Mucosa of descending colon (tissue), 3 donors: ENCODE data around the gene ARMS2. TPM values are rescaled to one million over a fixed set of nuclear protein-coding genes. Genes with fewer than 3 reads are reported as not detected.
A peak's percentile ranks its signal among the peaks of the same experiment; 100 is the strongest.

Experiments used
- ATAC-seq: fragments of 200-7000 bp; cut with Tn5 transposase; one replicate; pipeline ENCODE4 v1.9.1; 2020; ENCODE audit warnings: mild to moderate bottlenecking, moderate library complexity
- DNase-seq, 3 donors: peaks; one replicate each; pipeline ENCODE4 v3.0.0-alpha.2; 2020
- H3K36me3 ChIP-seq: fragments of 200-600 bp; one replicate; pipeline ENCODE4 v1.8.0; 2021; ENCODE audit warnings: low read depth, mild to moderate bottlenecking
- H3K4me1 ChIP-seq: fragments of 200-600 bp; one replicate; pipeline ENCODE4 v1.8.0; 2021; ENCODE audit warnings: low read depth, mild to moderate bottlenecking
- H3K4me3 ChIP-seq: fragments of 200-600 bp; one replicate; pipeline ENCODE4 v1.8.0; 2021; ENCODE audit warnings: mild to moderate bottlenecking
- H3K9me3 ChIP-seq: fragments of 200-600 bp; one replicate; pipeline ENCODE4 v1.8.0; 2021; ENCODE audit warnings: mild to moderate bottlenecking
- intact Hi-C, 2 donors: fragments of 100-400 bp; cut with DNase I in 1 of 2; cut with micrococcal nuclease in 1 of 2; formaldehyde crosslinking; loops; one replicate each; pipeline versions ENCODE4 v1.11.0 to v1.11.1; 2022; cut with DNase I, micrococcal nuclease
- total RNA-seq, 3 donors: library from RNA; stranded (reverse); fragmentation: NEBNext Ultra II Directional in 2 of 3; extraction: Animal tissue kit (Norgen Biotek cat#: 25700) in 2 of 3; gene quantifications; one replicate each; pipeline versions ENCODE4 v1.2.1 to v1.2.4, GENCODE V29; 2021 to 2023
- TF ChIP-seq, protein P1 (sequence below): fragments of 200-600 bp; IDR thresholded peaks from one replicate; pipeline ENCODE4 v1.8.0; 2022; ENCODE audit warnings: antibody characterized with exemption, mild to moderate bottlenecking
- donor health status: DM: no; HTN: no; CAD: no; lungs with moderate emphysema.
- donor health status: DM: no; HTN: no; CAD: no.
- donor health status: DM: no; HTN: yes; CAD: no.

ARMS2 gene
- total RNA-seq, 3 donors from 2014 or later = not detected

DNA sequence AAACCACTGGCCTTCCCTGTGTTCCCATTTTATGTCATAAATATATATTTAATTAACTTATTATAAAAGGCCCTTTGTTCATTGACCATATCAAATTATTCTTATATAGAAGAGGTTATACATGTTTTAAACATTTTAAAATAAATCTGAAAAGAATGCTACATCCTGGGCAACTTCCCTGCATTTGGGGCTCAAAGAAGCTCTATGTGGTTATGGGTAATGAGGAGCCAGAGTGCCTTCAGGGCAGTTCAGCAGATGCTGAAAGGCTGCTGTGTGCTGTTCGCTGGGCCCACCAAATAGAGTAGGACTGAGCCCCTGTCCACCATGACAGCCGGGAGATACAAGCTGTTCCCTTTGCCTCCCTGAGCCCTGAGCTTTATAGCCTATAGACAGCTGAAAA lies 42.8 kb downstream of the ARMS2 start:
- TF ChIP-seq, protein P1, sequence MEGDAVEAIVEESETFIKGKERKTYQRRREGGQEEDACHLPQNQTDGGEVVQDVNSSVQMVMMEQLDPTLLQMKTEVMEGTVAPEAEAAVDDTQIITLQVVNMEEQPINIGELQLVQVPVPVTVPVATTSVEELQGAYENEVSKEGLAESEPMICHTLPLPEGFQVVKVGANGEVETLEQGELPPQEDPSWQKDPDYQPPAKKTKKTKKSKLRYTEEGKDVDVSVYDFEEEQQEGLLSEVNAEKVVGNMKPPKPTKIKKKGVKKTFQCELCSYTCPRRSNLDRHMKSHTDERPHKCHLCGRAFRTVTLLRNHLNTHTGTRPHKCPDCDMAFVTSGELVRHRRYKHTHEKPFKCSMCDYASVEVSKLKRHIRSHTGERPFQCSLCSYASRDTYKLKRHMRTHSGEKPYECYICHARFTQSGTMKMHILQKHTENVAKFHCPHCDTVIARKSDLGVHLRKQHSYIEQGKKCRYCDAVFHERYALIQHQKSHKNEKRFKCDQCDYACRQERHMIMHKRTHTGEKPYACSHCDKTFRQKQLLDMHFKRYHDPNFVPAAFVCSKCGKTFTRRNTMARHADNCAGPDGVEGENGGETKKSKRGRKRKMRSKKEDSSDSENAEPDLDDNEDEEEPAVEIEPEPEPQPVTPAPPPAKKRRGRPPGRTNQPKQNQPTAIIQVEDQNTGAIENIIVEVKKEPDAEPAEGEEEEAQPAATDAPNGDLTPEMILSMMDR = no peak
- H3K4me1 ChIP-seq = no peaks in the 10 kb centered on the region
- H3K9me3 ChIP-seq = no peaks in the 10 kb centered on the region
- DNase-seq (no peak), ATAC-seq (no peak)
- intact Hi-C loops = no loop called here
- H3K4me3 ChIP-seq = no peak overlapping the region
- no peaks in the 10 kb centered on the region for H3K36me3 ChIP-seq

DNA sequence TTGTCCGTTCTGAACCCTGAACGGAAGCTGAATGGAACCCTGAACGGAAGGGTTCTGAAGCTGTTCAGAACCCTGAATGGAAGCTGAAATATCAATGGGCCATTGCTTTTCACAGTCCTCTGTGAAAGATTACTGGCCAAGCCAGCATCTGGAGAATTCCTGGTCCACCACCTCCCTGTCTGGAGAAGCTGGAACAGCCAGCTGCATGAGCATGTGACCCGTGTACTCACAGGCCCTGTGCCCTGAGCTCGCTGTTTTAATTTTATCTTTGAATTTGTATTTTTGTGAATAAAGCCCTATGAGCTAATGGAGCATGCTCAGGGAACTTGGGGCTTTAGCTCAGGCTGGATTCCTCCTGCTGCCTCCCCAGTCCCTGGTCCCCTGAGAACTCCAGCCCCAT lies 44.1 kb downstream of the ARMS2 start:
- DNase-seq = peak in 1 of 3 donors; percentile 10

DNA sequence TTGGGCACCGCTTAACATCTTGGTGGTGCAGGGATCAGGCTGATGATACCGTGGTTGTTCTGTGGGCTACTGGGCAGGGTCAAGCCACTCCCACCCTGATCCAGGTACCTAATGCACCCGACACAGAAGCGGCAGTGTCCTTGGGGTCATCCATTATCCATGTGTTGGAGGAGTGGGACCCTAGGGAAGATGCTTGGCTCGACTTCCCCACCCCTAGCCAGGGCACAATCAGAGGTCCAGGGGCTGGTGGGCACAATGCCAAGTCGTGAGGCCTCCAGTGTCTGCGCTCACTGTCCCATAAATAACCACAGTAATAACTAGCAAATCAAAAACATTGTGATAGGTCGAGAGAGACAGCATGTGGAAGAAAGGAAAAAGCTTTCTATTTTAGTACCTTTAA lies 44.6 kb downstream of the ARMS2 start:
- Histone ChIP-seq H3K9me3 (no peaks in the 10 kb centered on the region), H3K36me3 (no peaks in the 10 kb centered on the region), H3K4me3 (no peak overlapping the region), H3K4me1 (no peaks in the 10 kb centered on the region)
- TF ChIP-seq, protein P1 = no peak
- ATAC-seq (no peak), DNase-seq (peak in 1 of 3 donors; percentile 33)
- intact Hi-C loops = no loop called here

More for the DNA sequence above, 44.1 kb downstream of the ARMS2 start:
- intact Hi-C loops = no loop called here
- ATAC-seq = no peak
- H3K9me3 ChIP-seq = no peaks in the 10 kb centered on the region
- H3K36me3 ChIP-seq = no peaks in the 10 kb centered on the region
- H3K4me1 ChIP-seq = no peaks in the 10 kb centered on the region
- H3K4me3 ChIP-seq = no peak overlapping the region
- TF ChIP-seq, protein P1 = no peak

DNA sequence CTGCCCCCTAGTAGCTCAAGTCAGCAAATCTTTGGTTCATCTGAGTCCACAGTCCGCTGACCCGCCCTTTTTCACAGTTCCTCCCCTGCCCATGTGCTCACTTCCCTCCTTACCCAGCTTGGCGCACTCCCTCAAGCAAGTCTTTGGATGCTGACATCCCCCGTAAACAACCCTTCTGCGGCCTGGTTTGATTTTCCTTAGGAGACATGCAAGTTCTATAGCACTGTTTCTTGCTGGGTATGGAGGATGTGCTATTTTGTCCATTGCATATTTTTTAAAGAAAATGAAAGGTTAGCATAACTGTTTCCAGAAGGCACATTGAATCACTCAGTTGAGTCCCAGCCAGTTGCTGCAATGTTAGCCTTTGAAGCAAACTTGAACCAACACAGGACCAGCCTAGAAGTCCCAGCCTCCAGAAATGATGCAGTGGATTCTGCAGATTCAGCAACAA lies 45.1 kb downstream of the ARMS2 start:
- intact Hi-C loops = no loop called here
- no peaks in the 10 kb centered on the region for H3K9me3 ChIP-seq
- no peaks in the 10 kb centered on the region for H3K36me3 ChIP-seq
- DNase-seq (peak in 2 of 3 donors; percentile 34 to 41), ATAC-seq (peak; percentile 62)
- TF ChIP-seq, protein P1 = no peak
- no peak overlapping the region for H3K4me3 ChIP-seq
- H3K4me1 ChIP-seq = no peaks in the 10 kb centered on the region

DNA sequence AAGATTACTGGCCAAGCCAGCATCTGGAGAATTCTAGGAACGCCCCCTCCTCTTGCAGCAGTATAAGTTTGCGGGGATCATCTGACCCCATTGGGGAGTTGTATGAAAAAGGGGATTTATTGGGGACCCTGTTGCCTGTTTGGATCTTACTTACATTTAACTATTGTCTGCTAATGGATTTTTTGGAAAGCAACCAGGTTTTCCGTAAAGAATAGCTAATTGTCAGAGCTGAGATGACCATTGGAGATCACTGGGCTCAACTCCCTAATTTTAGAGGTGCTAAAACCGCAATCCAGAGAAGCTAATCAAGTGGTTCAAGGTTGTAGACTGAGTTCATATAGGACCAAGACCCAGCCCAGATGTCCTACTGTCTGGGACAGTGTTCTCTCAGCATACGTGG lies 45.7 kb downstream of the ARMS2 start:
- Histone ChIP-seq H3K9me3 (no peaks in the 10 kb centered on the region), H3K4me1 (no peaks in the 10 kb centered on the region), H3K36me3 (no peaks in the 10 kb centered on the region), H3K4me3 (no peak overlapping the region)
- intact Hi-C loops = no loop called here
- no peak for ATAC-seq
- TF ChIP-seq, protein P1 = no peak
- DNase-seq = no peak

DNA sequence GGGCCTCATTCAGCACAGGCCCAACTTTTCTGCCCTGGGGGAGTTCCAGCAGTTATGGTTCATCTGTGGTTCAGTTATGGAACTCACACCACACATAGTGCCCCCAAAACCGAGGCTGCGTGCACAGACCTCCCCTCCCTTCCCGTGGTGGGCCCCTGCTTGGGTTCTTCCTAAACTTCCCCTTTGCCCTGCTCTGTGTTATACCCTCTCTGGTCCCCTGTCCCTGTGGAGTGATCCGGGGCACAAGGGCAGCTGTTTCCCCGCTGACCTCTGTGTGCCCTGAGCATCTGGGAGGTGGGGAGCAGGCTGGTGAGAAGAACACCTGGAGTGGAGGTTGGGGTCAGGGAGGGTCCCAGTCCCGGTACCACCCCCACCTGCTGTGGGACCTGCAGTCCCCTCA lies 46.3 kb downstream of the ARMS2 start:
- Histone ChIP-seq H3K4me3 (no peak overlapping the region), H3K4me1 (no peaks in the 10 kb centered on the region), H3K9me3 (no peaks in the 10 kb centered on the region), H3K36me3 (no peaks in the 10 kb centered on the region)
- intact Hi-C loops = no loop called here
- TF ChIP-seq, protein P1 = no peak
- no peak for ATAC-seq
- DNase-seq = no peak
